ENCODE measurements around the gene TLNRD1. TPM values are rescaled to one million over a fixed set of nuclear protein-coding genes. Genes with fewer than 3 reads are reported as not detected.

The TLNRD1 gene
- total RNA-seq, 1 donor from 2014 or later, result 7.4 TPM

- DNase-seq (ENCODE audit: low read depth) (no peak), FAIRE-seq (no peak)
- Histone ChIP-seq H3K27me3 (ENCODE audit: control insufficient read depth, insufficient read depth, low read length) (no peaks in the 10 kb centered on the region), H3K4me3 (ENCODE audit: low read depth, low read length) (no peak overlapping the region), H3K36me3 (ENCODE audit: control insufficient read depth, insufficient read depth, low read length) (peaks cover 6% of the 10 kb centered on the region)
- TF ChIP-seq, protein P1, sequence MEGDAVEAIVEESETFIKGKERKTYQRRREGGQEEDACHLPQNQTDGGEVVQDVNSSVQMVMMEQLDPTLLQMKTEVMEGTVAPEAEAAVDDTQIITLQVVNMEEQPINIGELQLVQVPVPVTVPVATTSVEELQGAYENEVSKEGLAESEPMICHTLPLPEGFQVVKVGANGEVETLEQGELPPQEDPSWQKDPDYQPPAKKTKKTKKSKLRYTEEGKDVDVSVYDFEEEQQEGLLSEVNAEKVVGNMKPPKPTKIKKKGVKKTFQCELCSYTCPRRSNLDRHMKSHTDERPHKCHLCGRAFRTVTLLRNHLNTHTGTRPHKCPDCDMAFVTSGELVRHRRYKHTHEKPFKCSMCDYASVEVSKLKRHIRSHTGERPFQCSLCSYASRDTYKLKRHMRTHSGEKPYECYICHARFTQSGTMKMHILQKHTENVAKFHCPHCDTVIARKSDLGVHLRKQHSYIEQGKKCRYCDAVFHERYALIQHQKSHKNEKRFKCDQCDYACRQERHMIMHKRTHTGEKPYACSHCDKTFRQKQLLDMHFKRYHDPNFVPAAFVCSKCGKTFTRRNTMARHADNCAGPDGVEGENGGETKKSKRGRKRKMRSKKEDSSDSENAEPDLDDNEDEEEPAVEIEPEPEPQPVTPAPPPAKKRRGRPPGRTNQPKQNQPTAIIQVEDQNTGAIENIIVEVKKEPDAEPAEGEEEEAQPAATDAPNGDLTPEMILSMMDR (IDR thresholded peaks at IDR 0.05; ENCODE audit: insufficient read depth, low read length, severe bottlenecking), result no peak
Measured at GRCh38 chr15:80982205-80982604, 18.5 kb upstream of the TLNRD1 start.

- DNase-seq (ENCODE audit: low read depth) (no peak), FAIRE-seq (no peak)
- no peaks in the 10 kb centered on the region for H3K27me3 ChIP-seq (ENCODE audit: control insufficient read depth, insufficient read depth, low read length)
- H3K36me3 ChIP-seq (ENCODE audit: control insufficient read depth, insufficient read depth, low read length), result peaks cover 6% of the 10 kb centered on the region
- TF ChIP-seq, protein P1 (IDR thresholded peaks at IDR 0.05; ENCODE audit: insufficient read depth, low read length, severe bottlenecking), result no peak
- H3K4me3 ChIP-seq (ENCODE audit: low read depth, low read length), result no peak overlapping the region
Measured at GRCh38 chr15:80982839-80983238, 17.9 kb upstream of the TLNRD1 start.

GRCh38 chr15:80984856-80985255, 15.9 kb upstream of the TLNRD1 start:
- H3K36me3 ChIP-seq (ENCODE audit: control insufficient read depth, insufficient read depth, low read length), result peaks cover 3% of the 10 kb centered on the region
- TF ChIP-seq, protein P1 (IDR thresholded peaks at IDR 0.05; ENCODE audit: insufficient read depth, low read length, severe bottlenecking), result no peak
- FAIRE-seq (peak; percentile 50), DNase-seq (ENCODE audit: low read depth) (no peak)
- no peak overlapping the region for H3K4me3 ChIP-seq (ENCODE audit: low read depth, low read length)
- H3K27me3 ChIP-seq (ENCODE audit: control insufficient read depth, insufficient read depth, low read length), result no peaks in the 10 kb centered on the region

- Histone ChIP-seq H3K4me3 (ENCODE audit: low read depth, low read length) (no peak overlapping the region), H3K36me3 (ENCODE audit: control insufficient read depth, insufficient read depth, low read length) (peaks cover 2% of the 10 kb centered on the region), H3K27me3 (ENCODE audit: control insufficient read depth, insufficient read depth, low read length) (no peaks in the 10 kb centered on the region)
- no peak for DNase-seq (ENCODE audit: low read depth)
- no peak for FAIRE-seq
- TF ChIP-seq, protein P1 (IDR thresholded peaks at IDR 0.05; ENCODE audit: insufficient read depth, low read length, severe bottlenecking), result no peak
Measured at GRCh38 chr15:80985981-80986380, 14.7 kb upstream of the TLNRD1 start.

GRCh38 chr15:80986487-80986886, 14.2 kb upstream of the TLNRD1 start:
- no peak for DNase-seq (ENCODE audit: low read depth)
- FAIRE-seq, result no peak
- H3K4me3 ChIP-seq (ENCODE audit: low read depth, low read length), result no peak overlapping the region
- H3K36me3 ChIP-seq (ENCODE audit: control insufficient read depth, insufficient read depth, low read length), result peaks cover 2% of the 10 kb centered on the region
- TF ChIP-seq, protein P1 (IDR thresholded peaks at IDR 0.05; ENCODE audit: insufficient read depth, low read length, severe bottlenecking), result no peak
- no peaks in the 10 kb centered on the region for H3K27me3 ChIP-seq (ENCODE audit: control insufficient read depth, insufficient read depth, low read length)

DNA sequence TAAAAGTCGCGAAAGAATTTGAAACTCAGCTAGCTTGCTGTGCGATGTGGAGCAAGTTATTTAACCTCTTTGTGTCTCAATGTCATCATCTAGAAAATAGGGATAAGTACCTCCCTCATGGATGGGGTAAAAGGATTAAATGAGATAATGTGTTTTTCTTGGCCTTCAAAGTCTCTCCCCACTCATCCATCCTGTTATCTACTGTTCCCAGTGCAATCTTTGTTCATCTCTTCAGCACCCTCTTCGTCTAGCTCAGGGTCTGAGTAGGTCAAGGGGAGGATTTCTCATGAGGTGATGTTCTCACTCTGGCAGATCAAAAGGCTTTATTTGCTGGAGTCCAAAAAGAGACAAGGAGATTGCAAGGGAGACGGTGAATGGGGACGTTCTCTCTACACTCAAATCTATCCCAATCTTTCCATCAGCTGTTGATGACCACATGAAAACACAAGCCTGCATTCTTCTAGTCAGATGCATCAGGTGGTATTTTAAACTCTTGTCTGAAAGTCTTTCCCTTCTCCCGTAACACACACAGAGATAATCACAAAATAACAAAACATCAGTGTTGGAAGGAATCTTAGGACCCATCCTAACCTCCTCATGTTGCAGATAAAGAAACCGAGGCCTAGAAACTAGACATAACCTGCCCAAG, 12.5 kb upstream of the TLNRD1 start:
- no peaks in the 10 kb centered on the region for H3K27me3 ChIP-seq (ENCODE audit: control insufficient read depth, insufficient read depth, low read length)
- TF ChIP-seq, protein P1 (IDR thresholded peaks at IDR 0.05; ENCODE audit: insufficient read depth, low read length, severe bottlenecking), result no peak
- DNase-seq (ENCODE audit: low read depth) (no peak), FAIRE-seq (no peak)
- peaks cover 2% of the 10 kb centered on the region for H3K36me3 ChIP-seq (ENCODE audit: control insufficient read depth, insufficient read depth, low read length)
- H3K4me3 ChIP-seq (ENCODE audit: low read depth, low read length), result peak overlapping the region; percentile 92

Data from bronchial epithelial cell (primary cell).